ENCODE measurements around the gene SORCS1.

SORCS1 gene

DNA sequence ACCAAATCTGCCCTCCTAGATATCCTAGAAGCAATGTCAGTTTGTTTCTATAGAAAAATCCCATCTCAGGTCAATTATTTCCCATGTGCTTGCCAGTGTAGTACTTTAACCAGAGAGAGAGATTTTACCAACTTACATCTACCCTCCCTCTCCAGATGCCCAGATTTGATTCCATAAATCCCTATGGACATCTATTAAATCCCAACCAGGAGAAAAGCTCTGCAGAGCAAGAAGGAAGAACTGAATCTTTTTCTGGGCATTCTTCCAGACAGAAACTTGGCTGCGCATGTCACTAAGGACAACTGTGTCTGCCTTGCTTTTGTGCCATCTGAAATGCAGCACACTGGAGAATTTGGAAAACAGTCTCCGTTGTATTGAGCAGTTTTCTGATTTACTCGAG, 597.6 kb downstream of the SORCS1 start:
- DNase-seq, result no peak

DNA sequence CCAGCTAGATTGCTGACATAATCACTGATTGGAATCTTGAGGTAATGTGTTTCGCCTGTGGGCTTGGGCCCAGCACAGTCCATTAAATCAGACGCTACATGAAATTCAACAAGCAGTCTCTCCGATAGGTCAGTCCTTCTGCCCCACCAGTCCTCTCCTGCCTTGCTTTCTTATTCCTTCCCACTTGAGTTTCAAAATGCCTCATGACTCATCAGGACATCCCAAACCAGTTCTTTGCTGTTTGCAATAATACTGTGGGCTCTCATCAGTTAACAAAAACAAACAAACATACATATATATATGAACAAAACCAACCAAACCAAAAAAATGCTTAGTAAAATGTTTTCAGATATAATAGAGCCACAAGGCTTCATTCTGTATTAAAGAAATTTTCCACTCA, 599.0 kb downstream of the SORCS1 start:
- no peak for DNase-seq

- no peak for DNase-seq
Observed at GRCh38 chr10:106563384-106563783, 601.1 kb downstream of the SORCS1 start.

DNA sequence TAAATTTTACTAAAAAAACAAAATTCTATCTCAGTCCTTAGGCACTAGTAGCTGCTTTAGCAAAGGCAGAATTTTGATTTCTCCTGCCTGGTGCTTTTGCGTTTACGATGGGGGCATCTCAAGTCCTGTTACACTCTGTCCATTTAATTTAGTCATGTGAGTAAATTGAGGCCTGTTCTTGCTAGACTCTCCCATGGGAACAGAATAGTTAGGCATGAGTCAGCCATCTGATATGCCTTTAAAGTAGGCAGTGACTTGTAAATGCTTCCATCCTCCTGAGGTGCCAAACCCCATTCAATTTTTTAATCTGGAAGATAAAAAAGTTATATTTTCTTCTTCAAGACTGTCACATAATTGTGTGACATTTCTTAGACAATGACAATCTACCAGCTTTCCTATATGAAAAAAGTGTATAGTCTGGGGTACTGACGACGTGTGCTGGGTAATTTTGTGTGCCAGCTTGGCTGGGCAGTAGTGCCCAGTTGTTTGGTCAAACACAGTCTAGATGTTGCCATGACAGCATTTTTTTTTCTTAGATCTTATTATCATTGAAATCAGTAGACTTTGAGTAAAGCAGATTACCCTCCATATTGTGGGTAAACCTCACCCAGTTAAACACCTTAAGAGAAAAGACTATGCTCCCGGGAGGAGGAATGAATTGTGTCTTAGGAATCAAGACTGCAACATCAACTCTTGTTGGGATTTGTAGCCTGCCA, 603.4 kb downstream of the SORCS1 start:
- no peak for DNase-seq

GRCh38 chr10:106559442-106559841, 605.1 kb downstream of the SORCS1 start:
- no peak for DNase-seq

DNA sequence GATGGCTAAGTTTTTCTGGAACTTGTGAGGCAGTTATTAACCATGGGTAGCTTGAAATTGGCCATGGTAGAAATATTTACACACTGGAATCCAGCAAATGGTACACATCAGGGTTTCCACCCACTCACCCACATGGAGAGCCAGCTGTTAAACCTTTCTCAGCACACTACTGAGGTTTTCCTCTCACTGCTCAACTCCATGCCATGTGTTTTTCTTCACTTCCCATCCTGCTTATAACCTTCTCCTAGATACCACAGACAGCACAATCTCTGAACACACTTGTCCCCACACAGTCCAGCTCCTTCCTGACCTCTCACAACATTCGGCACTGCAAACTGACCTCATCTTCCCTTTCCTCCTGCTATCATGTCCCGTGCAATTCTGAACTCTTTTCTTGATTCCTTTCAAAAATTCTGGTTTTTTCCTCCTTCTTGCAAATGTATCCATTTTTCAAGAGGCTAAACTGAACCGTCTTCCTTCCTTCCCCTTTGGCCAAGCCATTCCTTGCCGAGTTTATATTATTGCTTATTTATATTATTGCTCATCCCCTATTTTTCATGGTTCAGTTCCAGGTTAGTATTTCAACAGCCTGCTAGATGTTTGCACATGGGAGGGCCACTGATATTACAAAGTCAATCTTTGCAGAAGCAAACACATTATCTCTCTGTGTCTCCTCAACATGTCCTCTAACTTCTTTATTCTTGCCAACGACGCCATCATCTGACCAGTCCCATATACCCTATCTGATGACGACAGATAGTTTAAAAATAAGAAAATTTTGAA, 606.4 kb downstream of the SORCS1 start:
- no peak for DNase-seq

- DNase-seq, result no peak
Observed at GRCh38 chr10:106557053-106557452, 607.5 kb downstream of the SORCS1 start.

- DNase-seq, result no peak
Observed at GRCh38 chr10:106555599-106555998, 608.9 kb downstream of the SORCS1 start.

DNA sequence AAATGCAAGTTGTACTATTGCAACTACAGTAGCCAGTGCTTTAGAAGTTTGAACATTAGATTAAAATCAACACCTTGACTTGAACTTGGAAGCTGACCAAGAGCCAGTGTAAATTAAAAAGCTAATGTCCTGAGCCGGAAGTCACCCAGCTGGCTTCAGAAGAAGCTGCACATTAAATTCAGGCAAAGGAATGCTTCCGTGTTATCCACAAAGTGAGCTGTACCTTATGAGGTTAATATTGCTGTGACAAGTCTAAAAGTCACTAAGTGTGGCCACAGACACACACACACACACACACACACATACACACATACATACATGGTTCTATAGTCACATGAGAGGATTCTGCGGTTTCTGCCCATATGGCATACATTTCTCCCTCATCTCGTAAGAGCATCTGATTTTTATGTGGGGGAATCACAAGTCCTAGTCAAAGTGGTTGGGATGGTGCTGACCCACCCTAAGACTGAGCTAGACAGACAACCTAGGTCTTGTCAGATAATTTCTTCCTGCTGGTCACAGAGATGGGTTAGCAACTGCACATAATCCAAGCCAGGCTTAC, 612.9 kb downstream of the SORCS1 start:
- no peak for DNase-seq

GRCh38 chr10:106548832-106549231, 615.7 kb downstream of the SORCS1 start:
- no peak for DNase-seq

- no peak for DNase-seq
Observed at GRCh38 chr10:106547047-106547635, 617.4 kb downstream of the SORCS1 start.

DNA sequence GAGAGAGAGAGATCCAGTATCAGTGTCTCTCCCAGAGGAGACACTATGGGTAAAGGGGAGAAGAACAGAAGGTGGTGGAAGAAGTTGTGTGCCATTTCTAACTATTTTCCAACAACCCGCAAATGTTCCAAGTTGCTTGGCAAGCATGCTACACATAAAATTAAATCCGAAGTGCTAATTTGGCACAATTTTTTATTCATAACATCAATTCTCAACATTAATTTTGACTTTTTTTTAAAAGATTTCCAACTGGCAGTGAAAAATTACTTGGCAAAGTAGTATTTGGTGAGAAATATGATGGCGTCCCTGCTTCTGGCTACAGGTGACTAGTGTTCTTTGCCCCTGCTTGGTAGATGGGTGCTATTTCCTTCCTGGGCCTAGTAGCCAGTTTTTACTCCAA, 622.0 kb downstream of the SORCS1 start:
- DNase-seq, result no peak

DNA sequence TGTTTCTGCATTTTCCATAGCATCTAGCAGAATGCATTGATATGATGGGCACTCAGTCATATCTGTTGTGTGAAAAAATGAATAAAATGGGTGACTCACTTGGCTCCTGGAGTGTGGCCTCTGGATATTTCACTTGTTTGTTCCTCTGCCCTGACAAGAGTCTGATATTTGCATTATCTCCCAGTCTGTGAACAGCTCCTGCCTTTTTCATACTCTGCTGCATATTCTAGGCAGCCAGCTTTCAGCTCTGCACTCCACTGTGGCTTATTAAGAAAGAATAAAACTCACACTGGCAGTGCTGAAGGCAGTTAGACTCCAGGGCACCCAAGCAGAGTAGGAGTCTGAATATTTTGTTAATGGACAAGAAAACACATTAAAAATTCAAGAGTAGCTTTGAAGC, 623.9 kb downstream of the SORCS1 start:
- no peak for DNase-seq

GRCh38 chr10:106537866-106538265, 626.6 kb downstream of the SORCS1 start:
- DNase-seq, result no peak

DNA sequence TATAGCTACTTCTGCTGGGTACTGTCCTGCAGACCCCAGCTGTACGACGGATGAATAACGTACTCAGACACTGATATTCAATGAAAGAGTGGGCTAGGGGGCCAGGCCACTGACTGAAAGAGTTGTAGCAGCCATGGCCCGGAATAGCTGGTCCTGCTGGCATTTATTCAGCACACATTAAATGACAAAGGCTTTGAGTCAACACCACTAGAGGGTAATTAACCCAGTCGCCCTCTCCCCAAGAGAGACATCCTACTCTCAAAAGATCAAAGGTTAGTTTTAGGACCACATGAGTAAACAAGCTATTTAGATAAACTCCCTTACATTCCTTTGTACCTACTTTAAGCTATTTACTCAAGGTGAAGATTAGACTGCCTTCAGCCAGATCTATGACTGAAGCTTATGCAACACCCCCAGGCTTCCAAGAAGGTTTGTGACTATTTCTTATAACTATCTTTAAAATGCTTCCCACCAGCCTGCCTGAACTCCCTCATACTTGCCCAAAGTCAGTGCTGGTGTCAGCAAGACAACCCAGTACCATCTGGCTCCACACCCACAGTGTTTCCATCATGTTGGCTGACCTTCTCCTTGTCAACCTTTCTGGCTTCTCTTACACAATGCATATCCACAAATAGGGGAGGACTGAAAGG, 629.1 kb downstream of the SORCS1 start:
- DNase-seq, result no peak

DNA sequence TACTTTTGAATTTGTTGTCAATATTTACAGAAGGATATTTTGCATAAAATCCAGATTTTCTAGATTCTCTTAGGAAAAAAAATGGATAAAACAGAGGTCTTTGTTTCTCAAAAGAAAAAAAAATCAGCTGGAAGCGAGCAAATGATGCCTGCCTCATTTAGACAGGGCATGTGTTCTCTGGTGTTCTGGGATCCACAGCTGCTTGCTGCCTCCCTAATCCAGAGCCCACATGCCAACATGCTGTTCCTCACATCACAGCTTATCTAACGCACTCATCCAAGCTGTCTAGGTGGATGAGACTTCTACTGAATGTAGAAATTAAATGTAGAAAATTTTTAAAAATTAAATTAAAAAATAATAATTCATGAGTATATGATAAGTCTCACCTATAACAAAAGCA, 630.1 kb downstream of the SORCS1 start:
- no peak for DNase-seq

- no peak for DNase-seq
Observed at GRCh38 chr10:106528702-106529101, 635.8 kb downstream of the SORCS1 start.

DNA sequence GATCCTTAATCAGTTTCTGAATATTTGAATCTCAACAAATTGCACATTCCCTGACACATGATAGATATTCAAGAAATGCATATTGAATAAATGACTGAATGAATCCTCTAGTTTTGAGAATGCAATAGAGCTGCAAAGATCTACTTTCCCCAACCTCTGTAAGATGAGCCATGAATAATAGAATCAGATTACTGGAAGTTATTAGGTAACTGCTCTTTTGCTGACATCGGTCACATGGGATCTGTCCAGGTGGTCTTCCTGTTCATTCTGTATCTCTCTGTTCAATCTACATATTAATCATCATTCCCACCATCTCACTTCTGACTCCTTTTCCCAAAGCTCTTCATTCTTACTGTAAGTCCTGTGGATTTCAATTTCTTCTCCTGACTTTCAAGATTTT, 638.7 kb downstream of the SORCS1 start:
- no peak for DNase-seq
